NCI-H526 (cell line): ENCODE measurements around the gene GSKIP.
"Not testable (repeated sequence)": the region's sequence is repeated elsewhere in the genome, so short reads cannot be mapped to it uniquely, and the experiment has no call there.

Experiments
- DNase-seq, 2 experiments: peaks; one replicate each; lab custom pipeline; 2025; lab: John Stamatoyannopoulos, UW

GSKIP gene

GRCh38 chr14:96362965-96363750 lies at the start of gene GSKIP, which contains the start of gene ATG2B:
TSS of gene GSKIP (plus strand) at chr14:96363526. CDS start at chr14:96382248, 18,722 bp downstream.
TSS of gene ATG2B (minus strand) at chr14:96363341. CDS start at chr14:96362976, 365 bp downstream.
- DNase-seq: peak; percentile 58 to 97

GRCh38 chr14:96316087-96316486 lies 47.2 kb upstream of the GSKIP start:
- no peak for DNase-seq

DNA sequence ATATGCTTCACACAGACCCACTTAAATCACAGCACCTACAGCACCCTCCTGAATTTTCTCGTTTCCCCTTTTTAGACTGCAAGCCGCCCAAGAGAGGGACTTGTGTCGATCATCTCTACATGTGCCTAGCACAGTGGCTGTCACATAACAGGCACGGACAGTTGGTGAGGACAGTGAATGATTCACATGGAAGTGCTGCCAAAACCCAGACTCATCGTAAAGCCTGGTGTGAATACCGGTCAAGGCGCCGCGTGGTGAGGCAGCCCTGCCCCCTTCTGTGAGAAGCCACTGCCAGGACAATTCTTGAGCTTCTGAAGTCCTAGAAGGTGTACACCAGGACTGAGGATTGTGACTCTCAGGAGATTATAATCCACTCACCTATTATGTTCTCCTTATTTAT lies 44.5 kb upstream of the GSKIP start:
- DNase-seq: no peak

DNA sequence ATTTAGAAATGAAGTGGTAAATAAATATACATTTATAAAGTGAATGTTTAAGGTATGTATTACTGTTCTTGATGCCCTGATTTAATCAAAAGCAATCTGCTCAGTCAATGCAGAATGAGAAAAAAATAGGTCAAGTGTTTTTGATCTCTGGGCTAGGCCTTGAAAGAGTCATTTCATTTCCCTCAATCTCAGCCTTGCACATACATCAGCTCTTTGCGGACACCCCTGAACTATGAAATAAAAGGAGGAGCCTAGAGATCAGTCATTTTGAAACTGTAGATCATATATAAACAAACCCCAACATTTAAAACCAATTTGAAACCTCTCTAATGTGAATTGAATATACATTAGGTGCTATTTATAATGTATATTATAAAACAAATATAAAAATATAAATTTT lies 42.7 kb upstream of the GSKIP start:
- DNase-seq: no peak

- no peak for DNase-seq
Observed at GRCh38 chr14:96324219-96324618, 39.1 kb upstream of the GSKIP start.

GRCh38 chr14:96338551-96338950 lies 24.8 kb upstream of the GSKIP start:
- DNase-seq: no peak

GRCh38 chr14:96341323-96341722 lies 22.0 kb upstream of the GSKIP start:
- DNase-seq: no peak

- no peak for DNase-seq
Observed at GRCh38 chr14:96345669-96346068, 17.7 kb upstream of the GSKIP start.

GRCh38 chr14:96347957-96348356 lies 15.4 kb upstream of the GSKIP start:
- not testable (repeated sequence) for DNase-seq

DNA sequence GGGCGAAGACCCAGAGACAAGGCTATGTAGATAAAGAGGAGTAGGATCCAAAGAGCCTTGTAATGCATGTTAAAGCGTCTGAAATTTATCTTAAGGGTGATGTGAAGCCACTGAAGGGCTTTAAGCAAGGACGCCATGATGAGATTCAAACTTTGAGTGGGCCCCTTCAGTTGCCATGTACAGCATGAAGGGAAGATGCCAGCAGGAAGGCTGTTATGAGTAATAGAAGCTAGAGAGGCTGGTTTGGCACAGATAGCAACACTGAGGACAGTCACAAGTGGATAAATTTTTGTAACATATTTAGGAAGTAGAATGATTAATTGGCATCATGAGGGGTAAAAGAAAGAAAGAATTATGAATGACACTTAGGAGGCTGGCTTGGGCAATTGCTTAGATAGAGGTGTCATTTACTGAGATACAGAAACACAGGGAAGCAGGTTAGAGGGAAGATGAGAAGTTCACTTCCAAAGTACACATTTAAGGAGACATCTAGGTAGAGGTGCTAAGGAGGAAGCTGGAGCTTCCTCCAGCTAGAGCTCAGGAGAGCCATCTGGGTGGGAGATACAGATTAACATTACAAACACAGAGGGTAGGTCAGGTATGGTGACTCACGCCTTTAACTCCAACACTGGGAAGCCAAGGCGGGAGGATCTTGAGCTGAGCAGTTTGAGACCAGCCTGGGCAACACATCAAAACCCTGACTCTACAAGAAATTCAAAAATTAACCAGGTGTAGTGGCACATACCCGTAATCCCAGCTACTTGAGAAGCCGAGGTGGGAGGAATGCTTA lies 13.8 kb upstream of the GSKIP start:
- DNase-seq: no peak

DNA sequence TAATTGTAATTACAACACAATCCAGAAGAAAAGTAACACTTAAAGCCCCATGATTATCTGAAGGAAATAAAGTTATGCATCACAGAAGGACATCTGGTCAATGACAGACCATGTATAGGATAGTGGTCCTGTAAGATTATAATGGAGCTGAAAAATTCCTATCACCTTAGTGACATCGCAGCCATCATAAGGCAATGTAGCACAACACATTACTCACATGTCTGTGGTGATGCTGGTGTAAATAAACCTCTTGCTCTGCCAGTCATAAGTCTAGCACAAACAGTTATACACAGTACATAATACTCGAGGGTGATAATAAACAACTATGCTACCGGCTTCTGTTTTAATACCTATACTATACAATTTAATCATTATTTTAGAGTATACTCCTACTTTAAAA lies 11.3 kb upstream of the GSKIP start:
- no peak for DNase-seq

- no peak for DNase-seq
Observed at GRCh38 chr14:96352708-96353107, 10.6 kb upstream of the GSKIP start.

DNA sequence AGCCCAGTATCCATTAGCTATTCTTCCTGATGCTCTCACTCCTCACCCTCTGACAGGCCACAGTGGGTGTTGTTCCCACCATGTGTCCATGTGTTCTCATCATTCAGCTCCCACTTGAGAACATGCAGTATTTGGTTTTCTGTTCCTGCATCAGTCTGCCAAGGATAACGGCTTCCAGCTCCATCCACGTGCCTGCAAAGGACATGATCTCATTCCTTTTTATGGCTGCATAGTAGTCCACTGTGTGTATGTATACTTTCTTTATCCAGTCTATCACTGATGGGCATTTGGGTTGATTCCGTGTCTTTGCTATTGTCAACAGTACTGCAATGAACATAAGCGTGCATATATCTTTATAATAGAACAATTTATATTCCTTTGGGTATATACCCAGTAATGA lies 9.1 kb upstream of the GSKIP start:
- DNase-seq: no peak

DNA sequence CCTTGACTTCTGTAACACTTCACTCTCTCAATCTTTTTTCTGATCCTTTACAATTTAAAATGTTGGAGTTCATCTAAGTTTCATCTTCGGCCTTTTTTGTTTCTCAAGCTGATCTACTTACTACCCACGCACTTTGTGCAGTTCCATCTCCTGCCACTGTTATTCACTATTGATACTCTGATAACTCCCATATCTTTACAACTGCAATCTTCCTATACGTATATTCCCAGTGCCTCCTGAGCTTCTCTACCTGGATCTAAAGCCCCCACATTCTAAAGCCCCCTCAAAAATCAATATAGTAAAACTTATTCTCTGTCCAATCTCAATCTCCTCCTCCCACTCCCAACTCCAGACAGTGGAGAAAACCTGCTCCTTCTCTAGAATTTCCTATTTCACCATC lies 6.1 kb upstream of the GSKIP start:
- DNase-seq: no peak

DNA sequence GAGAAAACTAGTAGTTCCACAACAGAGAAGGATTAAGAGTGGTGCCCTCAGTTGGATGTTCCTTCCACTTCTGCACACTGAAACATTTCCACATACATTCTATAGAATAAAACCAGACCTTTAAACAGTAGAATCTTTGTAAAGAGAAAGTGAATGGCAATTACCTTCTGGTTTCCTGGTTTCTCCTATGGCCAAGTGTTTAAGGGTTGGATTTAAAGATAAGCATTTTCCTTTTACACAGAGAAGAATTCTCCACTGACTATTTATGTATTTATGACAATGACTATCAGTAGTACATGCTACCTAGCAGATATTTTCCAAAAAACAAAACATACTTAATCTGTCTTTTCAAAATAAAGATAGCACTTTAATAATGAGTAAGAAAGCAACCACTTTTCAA lies 3.4 kb upstream of the GSKIP start:
- no peak for DNase-seq

DNA sequence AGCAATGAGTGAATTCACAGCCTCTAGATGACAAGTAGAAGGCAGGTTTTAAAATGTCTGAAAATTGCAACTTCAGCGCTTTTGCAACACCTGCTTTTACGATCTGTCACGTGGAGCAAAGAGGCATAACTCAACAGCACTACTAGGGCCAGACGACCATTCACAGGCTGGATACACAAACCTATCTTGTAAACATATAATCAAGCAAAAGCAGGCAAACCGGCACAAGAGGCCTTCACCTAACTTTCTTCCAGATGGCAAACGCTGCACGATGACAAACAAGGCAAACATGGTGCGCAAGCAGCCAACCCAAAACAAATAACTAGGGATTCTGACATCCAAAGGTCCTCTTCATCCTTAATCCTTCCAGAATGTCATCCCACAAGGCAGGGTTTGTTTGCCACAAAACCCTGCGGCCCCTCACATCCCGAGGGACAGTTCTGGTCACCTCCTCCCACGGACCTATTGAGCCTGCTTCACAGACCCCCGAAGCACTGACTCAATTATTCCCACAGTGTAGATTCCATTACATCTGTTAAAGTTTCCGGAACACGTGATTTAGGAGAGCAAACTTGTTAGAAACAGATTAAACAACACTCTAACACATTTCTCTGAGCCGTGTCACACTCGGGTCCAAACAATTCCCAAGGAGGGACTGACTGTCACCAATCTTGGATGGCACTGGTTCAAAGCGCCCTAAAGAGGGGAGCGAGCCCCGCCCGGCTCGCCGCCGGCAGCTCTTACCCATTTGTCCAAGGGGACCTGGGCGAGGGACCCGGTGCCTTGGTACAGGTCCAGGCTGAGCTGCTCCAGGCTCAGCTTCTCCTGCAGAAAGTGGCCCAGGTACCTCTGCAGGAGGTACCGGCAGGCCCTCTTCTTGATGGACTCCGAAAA lies 1.0 kb upstream of the GSKIP start:
- peak; percentile 55 to 64 for DNase-seq

DNA sequence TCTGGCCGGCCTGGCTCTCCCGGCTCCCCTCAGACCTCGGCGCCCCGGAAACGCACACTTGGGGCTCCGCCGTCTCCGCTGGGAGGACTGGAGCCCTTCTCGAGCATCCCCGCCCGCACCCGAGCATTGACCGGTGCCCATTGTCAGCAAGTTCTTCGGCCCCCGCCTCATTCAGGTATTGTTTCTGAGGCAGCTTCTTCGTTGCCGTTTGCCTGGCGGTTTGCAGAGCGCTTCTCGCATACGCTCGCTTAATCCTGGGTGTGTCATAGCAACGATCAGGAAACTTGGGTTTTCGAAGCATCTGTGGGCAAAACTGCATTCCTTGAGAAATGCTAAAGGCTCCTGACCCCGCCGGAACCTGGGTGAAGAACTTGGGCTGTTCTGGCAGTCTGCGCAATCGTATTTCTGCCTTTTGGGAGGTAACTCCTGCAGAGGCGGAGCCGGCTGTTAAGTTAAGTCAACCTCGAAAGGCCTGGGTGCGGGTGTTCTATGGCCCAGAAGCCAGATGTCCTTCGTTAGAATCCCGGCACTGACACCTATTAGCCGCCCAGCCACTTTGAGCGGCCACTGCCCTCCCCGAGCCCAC lies 518 bp downstream of the GSKIP start:
- DNase-seq: peak; percentile 46 to 69

GRCh38 chr14:96364962-96365361 lies 1.6 kb downstream of the GSKIP start:
- no peak for DNase-seq

DNA sequence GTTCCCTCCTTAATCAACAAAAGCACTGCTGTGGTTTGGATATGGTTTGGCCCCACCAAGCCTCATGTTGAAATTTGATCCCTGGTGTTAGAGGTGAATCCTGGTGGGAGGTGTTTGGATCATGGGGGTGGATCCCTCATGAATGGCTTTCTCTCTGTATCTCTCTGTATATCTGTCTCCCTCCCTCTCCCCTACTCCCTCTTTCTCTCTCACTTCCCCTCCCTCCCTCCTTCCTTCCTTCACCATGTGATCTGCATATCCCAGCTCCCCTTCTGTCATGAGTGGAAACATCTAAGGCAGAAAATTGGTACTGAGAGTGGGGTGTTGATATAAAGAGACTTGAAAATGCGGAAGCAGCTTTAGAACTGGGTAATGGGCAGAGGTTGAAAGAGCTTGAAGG lies 5.2 kb downstream of the GSKIP start:
- DNase-seq: no peak

- DNase-seq: no peak
Observed at GRCh38 chr14:96370528-96370927, 7.2 kb downstream of the GSKIP start.

GRCh38 chr14:96373538-96373937 lies 10.2 kb downstream of the GSKIP start:
- DNase-seq: no peak

DNA sequence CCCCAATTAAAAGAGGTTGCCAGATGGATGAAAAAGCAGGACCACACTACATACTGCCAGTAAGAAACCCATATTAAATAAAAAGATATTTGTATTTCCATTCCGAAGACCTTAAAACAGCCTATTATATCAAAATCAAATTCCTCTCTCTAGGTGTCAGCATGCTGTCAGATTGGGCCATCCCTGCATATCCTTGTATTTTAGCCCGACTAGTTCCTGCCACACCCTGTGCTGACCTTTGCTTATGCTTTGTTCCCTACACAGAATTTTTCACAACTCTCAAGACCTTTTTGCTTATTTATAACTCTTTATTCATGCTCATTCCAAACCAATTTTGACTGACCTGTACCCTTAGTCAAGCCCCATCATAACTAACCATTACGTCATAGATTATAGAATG lies 12.8 kb downstream of the GSKIP start:
- no peak for DNase-seq
